GM12891 (cell line): ENCODE measurements around the gene DHRS7C.

Experiments
- POLR2A ChIP-seq: IDR thresholded peaks from 2 replicates; pipeline ENCODE4 v1.6.1; 2011; ENCODE audit warnings: low read depth, low read length, control low read depth
- POLR2AphosphoS5 ChIP-seq: IDR thresholded peaks from 2 replicates; pipeline ENCODE4 v1.6.1; 2011; ENCODE audit warnings: low read depth, low read length, control low read depth
- TAF1 ChIP-seq: IDR thresholded peaks from 2 replicates; pipeline ENCODE4 v1.6.1; 2011; ENCODE audit warnings: low read depth, low read length, control low read depth

DNA sequence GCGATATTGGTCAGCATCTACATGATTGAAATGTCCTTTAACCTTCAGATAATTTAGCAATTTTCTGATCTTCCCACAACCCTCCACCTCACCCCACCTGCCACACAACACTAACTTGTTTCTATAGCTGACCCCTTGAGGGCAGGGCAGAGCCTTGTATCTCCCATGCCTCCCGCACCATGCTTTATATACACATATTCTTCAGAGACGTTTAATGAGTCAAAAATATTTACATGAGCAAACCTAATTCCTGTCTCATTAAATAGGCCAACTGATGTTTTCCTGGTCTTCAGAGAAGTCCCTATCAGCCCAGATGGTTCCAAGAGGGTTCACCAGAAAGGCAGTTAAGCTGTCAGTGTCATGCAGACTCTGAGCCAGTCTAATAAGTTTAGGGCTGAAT is 6.6 kb upstream of the DHRS7C start:
- no peak for TF ChIP-seq POLR2A
- TF ChIP-seq TAF1, result no peak
- TF ChIP-seq POLR2AphosphoS5, result no peak
